ENCODE results near the gene KPNB1. TPM values are rescaled to one million over a fixed set of nuclear protein-coding genes. Genes with fewer than 3 reads are reported as not detected.

KPNB1 gene
- total RNA-seq, 4 donors from 2014 or later, result 164 to 205 (median 181) TPM

DNA sequence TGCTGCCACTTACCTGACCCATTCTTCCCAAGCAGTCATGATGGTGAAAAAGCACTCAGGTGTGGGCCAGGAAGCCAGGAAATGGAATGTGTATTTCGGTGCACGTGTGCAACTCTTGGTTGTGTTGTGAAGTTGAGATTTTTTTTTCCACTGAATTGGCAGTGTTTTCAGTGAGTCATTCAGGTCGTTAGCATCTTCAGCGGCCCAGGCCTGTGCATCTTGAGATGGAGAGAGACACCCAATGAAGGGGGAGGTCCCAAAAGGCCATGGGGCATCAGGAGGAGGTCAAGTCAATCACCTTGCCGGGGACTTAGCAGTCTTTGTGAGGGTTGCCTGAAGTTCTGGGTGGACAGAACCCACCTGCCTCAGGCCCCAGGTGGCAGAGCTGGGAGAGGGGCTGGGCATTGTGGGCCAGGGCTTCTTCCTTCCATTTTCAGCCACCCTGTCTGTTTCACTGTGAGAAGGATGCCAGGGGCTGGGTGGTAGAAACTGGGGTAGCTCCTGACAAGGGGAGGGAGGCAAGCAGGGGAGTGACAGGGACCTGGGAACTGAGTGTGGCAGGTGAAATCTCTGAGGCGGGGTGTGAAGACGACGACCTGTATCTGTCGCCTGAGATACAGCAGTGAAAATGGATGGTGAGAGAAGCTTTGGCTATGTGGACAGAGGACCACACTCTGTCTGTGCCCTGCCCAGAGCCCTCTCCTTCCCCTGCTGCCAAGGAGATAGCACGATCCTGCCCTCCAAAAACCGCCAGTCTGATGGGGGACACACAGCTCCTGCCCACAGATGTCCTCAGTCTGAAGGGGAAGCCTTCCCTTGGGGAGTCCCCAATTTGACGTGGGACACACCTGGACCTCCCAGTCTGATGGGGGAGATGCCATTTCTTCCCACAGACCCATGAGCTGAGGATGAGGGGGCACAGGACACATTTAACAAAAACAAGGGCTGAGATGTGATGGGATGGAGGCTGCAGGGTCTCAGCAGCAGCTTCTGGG is 56.1 kb downstream of the KPNB1 start:
- Histone ChIP-seq H3K27ac (peak overlapping the region; percentile 30 to 95 (median 88)), H3K4me3 (no peak overlapping the region), H3K27me3 (no peaks in the 10 kb centered on the region), H3K36me3 (peaks cover 0 to 29% (median 0%) of the 10 kb centered on the region in 3 donors), H3K4me1 (peaks cover 0 to 59% (median 22%) of the 10 kb centered on the region in 4 donors), H3K9me3 (no peaks in the 10 kb centered on the region)
- 66 to 71% methylated on average over 12 of the region's 12 CpGs for WGBS, 2 donors
- TF ChIP-seq POLR2A (IDR thresholded peaks at IDR 0.05) (no peak), EP300 (IDR thresholded peaks at IDR 0.05) (no peak)
- TF ChIP-seq, protein P1, sequence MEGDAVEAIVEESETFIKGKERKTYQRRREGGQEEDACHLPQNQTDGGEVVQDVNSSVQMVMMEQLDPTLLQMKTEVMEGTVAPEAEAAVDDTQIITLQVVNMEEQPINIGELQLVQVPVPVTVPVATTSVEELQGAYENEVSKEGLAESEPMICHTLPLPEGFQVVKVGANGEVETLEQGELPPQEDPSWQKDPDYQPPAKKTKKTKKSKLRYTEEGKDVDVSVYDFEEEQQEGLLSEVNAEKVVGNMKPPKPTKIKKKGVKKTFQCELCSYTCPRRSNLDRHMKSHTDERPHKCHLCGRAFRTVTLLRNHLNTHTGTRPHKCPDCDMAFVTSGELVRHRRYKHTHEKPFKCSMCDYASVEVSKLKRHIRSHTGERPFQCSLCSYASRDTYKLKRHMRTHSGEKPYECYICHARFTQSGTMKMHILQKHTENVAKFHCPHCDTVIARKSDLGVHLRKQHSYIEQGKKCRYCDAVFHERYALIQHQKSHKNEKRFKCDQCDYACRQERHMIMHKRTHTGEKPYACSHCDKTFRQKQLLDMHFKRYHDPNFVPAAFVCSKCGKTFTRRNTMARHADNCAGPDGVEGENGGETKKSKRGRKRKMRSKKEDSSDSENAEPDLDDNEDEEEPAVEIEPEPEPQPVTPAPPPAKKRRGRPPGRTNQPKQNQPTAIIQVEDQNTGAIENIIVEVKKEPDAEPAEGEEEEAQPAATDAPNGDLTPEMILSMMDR (IDR thresholded peaks at IDR 0.05), result no peak
- no peak for DNase-seq (ENCODE audit: low spot score in 2 of 2)

DNA sequence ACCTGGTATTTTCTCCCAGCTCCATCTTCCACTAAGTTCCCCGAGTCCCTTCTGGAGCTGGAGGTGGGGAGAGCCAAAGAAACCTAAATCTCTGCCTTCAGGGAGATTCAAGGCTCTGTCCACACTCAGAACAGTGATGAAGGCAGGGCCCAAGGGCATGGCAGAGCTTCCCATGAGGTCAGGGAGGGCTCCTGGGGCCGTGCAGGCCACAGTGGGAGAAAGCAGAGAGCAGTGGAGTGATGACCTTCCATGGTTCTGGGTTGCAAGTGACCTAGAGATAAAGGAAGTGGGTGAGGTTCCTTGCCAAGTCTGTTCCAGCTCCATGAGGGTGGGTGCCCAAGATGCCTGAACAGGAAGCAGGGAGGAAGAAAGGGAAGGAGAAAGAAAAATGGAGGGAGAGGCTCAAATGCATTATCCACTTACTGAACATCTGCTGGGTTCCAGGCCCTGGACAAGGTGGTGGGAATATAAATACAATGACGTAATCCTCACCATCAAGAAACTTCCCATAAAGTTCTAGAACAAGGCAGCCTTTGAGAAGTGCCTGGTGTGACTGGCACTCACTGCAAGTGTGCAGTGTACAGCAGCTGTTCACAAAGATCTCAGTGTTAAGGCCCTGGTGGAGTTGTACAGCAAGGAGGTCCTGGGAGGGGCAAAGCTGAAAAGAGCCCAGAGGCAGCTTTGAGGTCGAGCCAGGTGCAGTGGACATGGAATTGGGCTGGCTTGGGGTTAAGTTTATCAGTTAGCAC is 57.5 kb downstream of the KPNB1 start:
- WGBS, 2 donors, result 38 to 53% methylated on average over 4 of the region's 4 CpGs
- H3K4me1 ChIP-seq, result peaks cover 0 to 50% (median 22%) of the 10 kb centered on the region in 4 donors
- TF ChIP-seq, protein P1 (IDR thresholded peaks at IDR 0.05), result no peak
- TF ChIP-seq EP300 (IDR thresholded peaks at IDR 0.05) (peak; percentile 42 to 83), POLR2A (IDR thresholded peaks at IDR 0.05) (peak in 1 of 2 donors; percentile 42)
- no peaks in the 10 kb centered on the region for H3K9me3 ChIP-seq
- H3K4me3 ChIP-seq, result peak overlapping the region in 2 of 4 donors; percentile 41 to 54
- H3K27me3 ChIP-seq, result no peaks in the 10 kb centered on the region
- peak overlapping the region; percentile 73 to 95 (median 88) for H3K27ac ChIP-seq
- no peak for DNase-seq (ENCODE audit: low spot score in 2 of 2)
- H3K36me3 ChIP-seq, result peaks cover 0 to 35% (median 0%) of the 10 kb centered on the region in 3 donors

DNA sequence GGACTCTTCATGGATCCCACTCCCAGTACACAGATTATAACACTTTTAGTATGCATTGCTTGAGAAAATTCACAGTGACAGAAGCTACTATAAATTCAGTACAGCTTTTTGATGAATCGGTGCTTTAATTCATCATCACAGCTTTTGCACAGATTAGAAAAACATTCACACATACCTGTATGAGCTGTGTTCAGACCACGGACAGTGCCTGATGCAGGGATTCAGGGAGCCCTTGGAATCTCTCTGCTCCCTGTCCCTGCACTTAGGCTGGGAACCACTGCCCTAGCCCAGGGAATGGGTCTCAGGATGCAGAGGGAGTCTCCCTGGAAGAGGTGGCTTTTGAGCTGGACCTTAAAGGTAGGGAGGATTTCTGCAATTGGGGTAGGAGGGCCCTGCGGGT is 58.2 kb downstream of the KPNB1 start:
- DNase-seq (ENCODE audit: low spot score in 2 of 2), result no peak
- H3K36me3 ChIP-seq, result peaks cover 0 to 35% (median 0%) of the 10 kb centered on the region in 3 donors
- 39 to 54% methylated on average over 3 of the region's 3 CpGs for WGBS, 2 donors
- peak overlapping the region in 3 of 4 donors; percentile 18 to 54 (median 41) for H3K4me3 ChIP-seq
- peaks cover 0 to 44% (median 22%) of the 10 kb centered on the region in 4 donors for H3K4me1 ChIP-seq
- H3K27me3 ChIP-seq, result no peaks in the 10 kb centered on the region
- TF ChIP-seq, protein P1 (IDR thresholded peaks at IDR 0.05), result no peak
- TF ChIP-seq EP300 (IDR thresholded peaks at IDR 0.05) (no peak), POLR2A (IDR thresholded peaks at IDR 0.05) (no peak)
- H3K9me3 ChIP-seq, result no peaks in the 10 kb centered on the region
- H3K27ac ChIP-seq, result peak overlapping the region; percentile 73 to 95 (median 88)

DNA sequence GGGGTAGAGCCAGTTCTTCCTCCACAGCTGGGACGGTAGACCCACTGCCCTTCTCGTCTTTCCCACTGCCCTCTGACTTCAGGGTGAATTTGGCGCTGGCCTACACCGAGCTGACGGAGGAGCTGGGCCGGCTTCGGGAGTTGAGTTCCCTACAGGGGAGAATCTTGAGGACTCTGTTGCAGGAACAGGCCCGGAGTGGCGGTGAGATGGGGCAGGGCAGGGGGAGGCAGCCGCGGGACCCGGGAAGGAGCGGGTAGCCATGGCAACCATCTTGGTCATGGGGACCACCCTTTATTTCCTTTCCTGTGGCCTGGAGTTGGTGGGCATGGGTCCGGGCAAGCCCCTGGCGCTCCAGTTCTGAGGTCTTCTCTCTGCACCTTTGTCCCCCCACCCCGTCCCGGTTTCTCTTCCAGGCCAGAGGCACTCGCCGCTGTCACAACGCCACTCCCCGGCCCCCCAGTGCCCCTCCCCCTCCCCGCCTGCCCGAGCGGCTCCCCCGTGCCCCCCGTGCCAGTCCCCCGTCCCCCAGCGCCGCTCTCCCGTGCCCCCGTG is 58.7 kb downstream of the KPNB1 start:
- 43 to 50% methylated on average over 20 to 31 of the region's 31 CpGs for WGBS, 2 donors
- H3K36me3 ChIP-seq, result peaks cover 0 to 35% (median 0%) of the 10 kb centered on the region in 3 donors
- H3K27ac ChIP-seq, result peak overlapping the region; percentile 73 to 95 (median 88)
- H3K4me3 ChIP-seq, result peak overlapping the region; percentile 18 to 54 (median 40)
- no peaks in the 10 kb centered on the region for H3K27me3 ChIP-seq
- no peaks in the 10 kb centered on the region for H3K9me3 ChIP-seq
- no peak for DNase-seq (ENCODE audit: low spot score in 2 of 2)
- TF ChIP-seq POLR2A (IDR thresholded peaks at IDR 0.05) (no peak), EP300 (IDR thresholded peaks at IDR 0.05) (no peak)
- TF ChIP-seq, protein P1 (IDR thresholded peaks at IDR 0.05), result no peak
- H3K4me1 ChIP-seq, result peaks cover 0 to 39% (median 17%) of the 10 kb centered on the region in 4 donors

Data from tibial nerve (tissue), 4 donors.